Urothelium cell line (cell line): ENCODE results near the gene PLSCR4.
"Not testable (repeated sequence)": the region's sequence is repeated elsewhere in the genome, so short reads cannot be mapped to it uniquely, and the experiment has no call there.

Experiments
- DNase-seq: peaks from one replicate; pipeline ENCODE4 v3.0.0; 2011; ENCODE audit warnings: low spot score, mixed read lengths
- FAIRE-seq: peaks from 2 replicates; lab custom pipeline; 2011; peaks lifted over from hg19 to GRCh38; lab: Jason Lieb, UNC

The PLSCR4 gene

DNA sequence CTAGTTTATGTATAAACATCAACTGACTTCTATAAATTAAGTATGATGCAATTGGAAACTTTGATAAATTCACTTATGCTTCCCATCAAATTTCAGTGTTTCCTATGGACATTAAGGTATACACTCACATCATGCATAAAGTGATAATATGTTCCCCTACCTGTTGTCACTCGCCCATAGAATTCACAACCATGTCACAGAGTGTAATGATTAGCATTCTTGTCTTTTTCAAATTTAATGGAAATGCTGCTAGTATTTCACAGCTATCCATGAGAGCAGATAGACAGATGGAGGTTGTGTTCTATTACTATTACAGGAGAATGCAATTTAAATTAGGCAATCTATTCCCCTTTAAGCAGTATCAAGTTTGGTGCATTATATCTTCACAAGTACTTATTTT, 984 bp downstream of the PLSCR4 start:
- DNase-seq (no peak), FAIRE-seq (no peak)

- no peak for DNase-seq
- no peak for FAIRE-seq
Measured at GRCh38 chr3:146247911-146248310, 3.0 kb downstream of the PLSCR4 start.

DNA sequence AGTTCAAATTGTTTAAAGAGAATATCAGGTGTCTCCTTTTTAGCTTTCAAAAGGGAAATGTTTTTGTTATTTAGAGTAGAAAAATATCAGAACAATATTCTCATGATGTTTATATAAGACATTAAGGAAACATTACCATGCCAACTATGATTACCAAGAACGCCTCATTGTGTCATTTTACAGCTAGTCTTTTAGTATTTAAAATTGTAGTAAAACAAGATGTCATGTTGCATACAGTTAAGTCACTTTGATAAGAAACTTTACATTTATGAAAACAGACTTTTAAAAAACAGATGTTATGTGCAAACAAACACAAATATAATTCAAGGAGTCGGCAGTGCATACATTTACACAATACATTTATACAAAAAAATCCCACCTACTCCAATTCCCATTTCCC, 4.4 kb downstream of the PLSCR4 start:
- no peak for FAIRE-seq
- no peak for DNase-seq

- DNase-seq (no peak), FAIRE-seq (no peak)
Measured at GRCh38 chr3:146243559-146243958, 7.3 kb downstream of the PLSCR4 start.

DNA sequence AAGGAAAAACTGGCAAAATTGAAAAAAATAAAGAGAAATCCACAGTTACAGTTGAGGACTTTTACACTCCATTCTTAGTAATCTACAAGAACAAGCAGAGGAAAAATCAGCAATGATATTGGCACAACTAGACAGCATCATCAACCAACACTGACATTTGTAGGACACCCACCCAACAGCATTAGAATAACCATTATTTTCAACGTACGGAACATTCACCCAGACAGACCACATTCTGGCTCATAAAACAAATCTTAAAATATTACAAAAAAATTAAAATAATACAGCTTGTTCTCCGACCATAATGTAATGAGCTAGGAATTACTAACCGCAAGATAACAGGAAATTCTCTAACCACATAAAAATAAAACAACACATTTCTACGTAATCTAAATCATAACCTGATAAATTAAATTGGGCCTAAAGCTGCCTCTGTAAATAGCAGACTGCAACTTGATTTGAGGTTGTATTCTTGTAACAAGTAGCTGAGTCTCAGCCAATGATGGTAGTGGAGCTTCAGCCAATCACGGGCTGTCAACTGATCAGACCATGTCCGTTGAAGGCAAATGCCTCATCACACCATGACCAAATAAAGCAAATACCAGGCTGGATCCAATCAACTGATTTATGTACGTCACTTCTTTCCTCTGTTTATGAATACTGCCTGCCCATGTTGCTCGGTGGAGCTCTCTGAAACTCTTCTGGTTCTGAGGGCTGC, 9.2 kb downstream of the PLSCR4 start:
- no peak for DNase-seq
- no peak for FAIRE-seq

- DNase-seq (no peak), FAIRE-seq (no peak)
Measured at GRCh38 chr3:146233487-146233886, 17.4 kb downstream of the PLSCR4 start.

GRCh38 chr3:146227486-146227885, 23.4 kb downstream of the PLSCR4 start:
- FAIRE-seq, result no peak
- no peak for DNase-seq

DNA sequence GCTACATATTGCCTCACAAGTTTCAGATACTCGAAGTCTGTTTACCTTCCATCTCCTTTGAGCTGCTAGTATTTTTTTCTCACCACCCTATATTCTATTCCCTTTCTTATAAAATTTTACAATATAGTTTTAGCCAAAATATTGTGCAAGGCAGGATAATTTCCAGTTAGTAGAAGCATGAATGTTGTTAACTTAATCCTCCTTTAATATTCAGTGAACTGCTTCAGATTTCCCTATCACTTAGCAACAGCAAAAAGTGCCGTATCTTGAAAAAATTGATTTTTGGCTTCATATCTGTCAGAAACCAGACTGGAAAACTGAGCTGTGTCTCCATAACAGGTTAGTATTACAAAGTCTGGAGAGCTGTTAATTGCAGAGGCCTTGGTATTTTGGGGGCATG, 24.0 kb downstream of the PLSCR4 start:
- no peak for DNase-seq
- no peak for FAIRE-seq

DNA sequence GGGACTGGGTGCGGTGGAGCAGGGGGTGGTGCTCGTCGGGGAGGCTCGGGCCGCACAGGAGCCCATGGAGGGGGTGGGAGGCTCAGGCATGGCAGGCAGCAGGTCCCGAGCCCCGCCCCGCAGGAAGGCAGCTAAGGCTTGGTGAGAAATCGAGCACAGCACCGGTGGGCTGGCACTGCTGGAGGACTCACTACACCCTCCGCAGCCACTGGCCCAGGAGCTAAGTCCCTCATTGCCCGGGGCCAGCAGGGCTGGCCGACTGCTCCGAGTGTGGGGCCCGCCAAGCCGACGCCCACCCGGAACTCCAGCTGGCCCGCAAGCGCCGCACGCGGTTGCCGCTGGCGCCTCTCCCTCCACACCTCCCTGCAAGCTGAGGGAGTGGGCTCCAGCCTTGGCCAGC, 25.4 kb downstream of the PLSCR4 start:
- FAIRE-seq, result not testable (repeated sequence)

DNA sequence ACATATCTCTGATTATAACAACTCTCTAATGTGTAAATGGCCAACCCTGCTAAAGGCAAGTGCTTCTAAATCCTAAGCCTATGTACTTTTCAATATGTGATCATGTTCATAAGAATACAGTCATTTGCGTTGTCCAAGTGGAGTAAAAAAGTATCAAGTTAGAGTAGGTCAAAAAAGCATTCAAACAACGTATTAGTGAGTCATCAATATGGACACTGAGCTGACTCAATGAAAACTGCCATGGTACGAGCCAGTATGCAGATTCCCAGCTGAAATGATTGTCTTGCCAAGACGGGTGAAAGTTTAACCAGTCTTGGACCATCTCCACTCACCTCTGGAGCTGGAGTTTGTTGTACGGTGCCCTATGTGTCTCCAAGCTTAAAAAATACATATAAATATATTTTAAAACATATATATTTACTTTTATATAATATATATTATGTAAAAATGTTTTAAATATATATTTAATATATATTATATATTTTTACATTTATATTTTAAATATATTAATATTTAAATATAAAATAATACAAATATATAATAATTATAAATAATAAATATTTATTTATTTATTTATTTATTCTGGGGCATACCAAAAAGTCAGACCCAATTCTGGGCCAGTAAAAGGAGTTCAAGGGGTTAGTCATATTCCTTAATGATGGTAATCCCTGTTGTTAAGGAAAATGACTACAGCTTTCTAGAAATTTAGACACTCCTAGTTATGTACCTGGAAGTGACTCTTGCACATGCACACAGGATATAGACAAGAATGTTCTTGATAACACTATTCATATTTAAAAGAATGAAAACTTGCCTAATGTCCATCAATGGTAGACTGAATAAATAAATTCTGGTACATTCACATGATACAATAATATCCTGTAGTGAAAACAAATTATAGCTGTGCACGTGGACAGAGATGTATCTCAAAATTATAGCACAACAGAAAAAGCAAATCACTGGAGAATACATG, 27.2 kb downstream of the PLSCR4 start:
- DNase-seq (no peak), FAIRE-seq (no peak)

More for the DNA sequence above, 25.4 kb downstream of the PLSCR4 start:
- not testable (repeated sequence) for DNase-seq

- no peak for DNase-seq
- no peak for FAIRE-seq
Measured at GRCh38 chr3:146222204-146223046, 28.5 kb downstream of the PLSCR4 start.

DNA sequence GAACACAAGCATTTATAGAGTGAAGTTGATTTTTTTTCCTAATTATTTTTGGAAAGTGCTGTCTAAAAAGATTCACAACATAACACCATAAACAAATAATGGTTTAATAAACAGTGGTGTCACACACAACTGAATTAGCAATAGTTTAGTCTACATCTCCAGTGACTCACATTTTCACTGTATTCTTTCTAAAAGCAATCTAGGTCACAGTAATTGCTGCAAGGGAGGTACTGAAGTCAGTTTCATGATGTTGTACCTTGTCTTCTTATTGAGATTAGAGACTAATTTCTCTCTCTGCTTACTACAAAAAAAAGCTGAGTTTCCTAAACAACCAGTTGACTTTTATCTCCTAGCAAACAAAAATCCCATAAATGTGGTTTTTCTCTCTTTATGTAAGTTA, 29.6 kb downstream of the PLSCR4 start:
- FAIRE-seq (no peak), DNase-seq (no peak)

DNA sequence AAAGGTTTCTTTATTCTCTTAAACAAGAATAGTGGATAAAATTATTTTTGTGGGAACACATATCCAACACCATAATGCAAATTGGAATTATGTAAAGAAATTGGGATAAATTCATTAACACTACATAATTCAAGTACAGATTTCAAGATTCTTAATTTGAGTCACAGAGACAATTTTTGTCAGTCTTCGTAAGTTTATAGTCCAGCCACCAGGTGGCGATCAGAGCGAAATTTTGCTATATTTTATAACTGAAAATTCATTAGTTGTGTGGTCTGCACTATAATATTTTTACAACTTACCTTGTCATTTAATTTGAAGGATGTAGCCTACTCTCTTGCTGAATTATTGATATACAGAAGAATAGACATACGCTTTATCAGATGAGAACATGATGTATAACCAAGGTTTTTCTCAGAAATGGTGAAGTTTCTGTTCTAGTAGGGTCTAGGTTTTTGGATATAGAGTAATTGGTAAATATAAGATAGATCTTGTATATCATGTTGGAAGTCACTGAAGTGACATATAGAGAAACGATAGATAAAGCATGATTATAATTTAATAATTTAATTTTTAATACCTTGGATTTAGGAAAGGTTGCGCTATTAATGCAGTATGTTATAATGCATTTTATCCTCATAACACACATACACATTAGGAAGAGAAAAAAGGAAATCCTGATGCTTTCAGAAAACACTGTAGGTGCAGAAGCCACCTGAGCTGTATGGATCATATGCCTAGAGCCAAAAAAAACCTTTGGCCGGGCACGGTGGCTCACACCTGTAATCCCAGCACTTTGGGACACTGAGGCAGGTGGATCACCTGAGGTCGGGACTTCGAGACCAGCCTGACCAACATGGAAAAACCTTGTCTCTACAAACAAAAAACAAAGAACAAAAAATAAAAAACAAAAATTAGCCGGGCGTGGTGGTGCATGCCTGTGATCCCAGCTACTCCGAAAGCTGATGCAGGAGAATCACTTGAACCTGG, 31.7 kb downstream of the PLSCR4 start:
- DNase-seq, result peak; percentile 6
- no peak for FAIRE-seq

DNA sequence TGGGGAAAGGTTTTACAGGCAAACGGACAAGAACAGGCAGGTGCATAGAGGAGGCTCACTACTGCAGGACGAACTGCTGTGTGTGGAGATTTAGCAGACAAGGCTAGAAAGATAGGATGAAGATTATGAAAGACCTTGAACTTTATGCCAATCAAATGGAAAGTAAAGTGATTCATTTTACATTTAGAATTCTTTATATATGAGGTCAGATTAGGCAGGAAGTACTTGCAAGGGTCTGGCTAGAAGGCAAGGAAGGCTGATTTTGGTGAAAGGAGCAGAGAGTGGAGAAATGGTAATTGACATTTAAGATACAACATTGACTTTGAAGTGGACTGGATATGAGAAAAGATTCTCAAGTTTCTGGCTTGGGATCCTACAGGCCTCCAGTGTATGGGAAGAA, 33.6 kb downstream of the PLSCR4 start:
- DNase-seq (no peak), FAIRE-seq (no peak)

GRCh38 chr3:146214493-146214892, 36.4 kb downstream of the PLSCR4 start:
- FAIRE-seq (no peak), DNase-seq (no peak)

DNA sequence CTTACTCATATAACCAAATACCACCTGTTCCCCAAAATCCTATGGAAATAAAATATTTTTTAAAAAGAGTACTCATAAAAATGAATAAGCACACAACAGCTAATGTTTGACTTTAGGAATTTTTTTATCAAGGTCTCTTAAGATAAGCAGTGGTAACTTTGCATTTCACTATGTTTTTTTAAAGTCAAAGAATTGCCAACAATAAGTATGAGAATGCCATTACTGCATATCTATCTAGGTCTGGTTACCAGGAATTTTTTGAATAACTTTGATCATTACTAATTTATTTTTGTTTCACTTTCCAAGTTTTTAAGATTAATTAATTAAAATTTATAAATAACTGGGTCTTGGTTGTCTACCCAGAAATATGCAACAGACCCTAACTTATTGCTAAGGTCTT, 41.5 kb downstream of the PLSCR4 start:
- no peak for DNase-seq
- no peak for FAIRE-seq

DNA sequence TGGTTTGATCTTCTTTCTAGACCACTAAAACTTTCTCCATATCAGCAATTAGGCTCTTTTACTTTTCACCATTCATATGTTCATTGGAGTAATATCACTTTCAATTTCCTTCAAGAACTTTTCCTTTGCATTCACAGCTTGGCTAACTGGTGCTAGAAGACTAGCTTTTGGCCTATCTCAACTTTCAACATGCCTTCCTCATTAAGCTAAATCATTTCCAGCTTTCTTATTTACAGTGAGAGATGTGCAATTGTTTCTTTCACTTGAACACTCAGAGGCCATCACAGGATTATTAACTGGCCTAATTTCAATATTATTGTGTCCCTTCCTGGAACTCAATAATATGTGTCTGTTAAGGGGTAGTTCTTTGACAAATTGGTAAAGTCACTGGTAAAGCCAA, 47.1 kb downstream of the PLSCR4 start:
- FAIRE-seq, result no peak
- no peak for DNase-seq

GRCh38 chr3:146200461-146201220, 50.3 kb downstream of the PLSCR4 start:
- DNase-seq (no peak), FAIRE-seq (no peak)

GRCh38 chr3:146199762-146200161, 51.1 kb downstream of the PLSCR4 start:
- no peak for FAIRE-seq
- DNase-seq, result no peak
